Neuronal stem cell (in vitro differentiated cells): ENCODE measurements around the gene PKD1.
"Not testable (repeated sequence)": the region's sequence is repeated elsewhere in the genome, so short reads cannot be mapped to it uniquely, and the experiment has no call there.

Source experiments
- DNase-seq: peaks from one replicate; pipeline ENCODE4 v3.0.0-alpha.2; 2013; ENCODE audit warnings: low spot score
- H2AFZ ChIP-seq: one replicate; pipeline ENCODE4 v1.6.1; 2013; ENCODE audit warnings: mild to moderate bottlenecking, low read length, inconsistent platforms
- H2AK5ac ChIP-seq: 2 replicates; pipeline ENCODE4 v1.6.1; 2013; ENCODE audit warnings: low read depth, mild to moderate bottlenecking, inconsistent platforms, low read length, moderate library complexity, mixed read lengths
- H2BK120ac ChIP-seq: 2 replicates; pipeline ENCODE4 v1.6.1; 2013; ENCODE audit warnings: low read depth, mild to moderate bottlenecking, inconsistent platforms, low read length, moderate library complexity, mixed read lengths
- H2BK12ac ChIP-seq: one replicate; pipeline ENCODE4 v1.6.1; 2013; ENCODE audit warnings: low read length, inconsistent platforms
- H2BK15ac ChIP-seq: 2 replicates; pipeline ENCODE4 v1.6.1; 2013; ENCODE audit warnings: mild to moderate bottlenecking, low read length, inconsistent platforms, mixed read lengths
- H2BK5ac ChIP-seq: one replicate; pipeline ENCODE4 v1.6.1; 2013; ENCODE audit warnings: inconsistent platforms, mild to moderate bottlenecking, low read length, moderate library complexity
- H3K14ac ChIP-seq: one replicate; pipeline ENCODE4 v1.6.1; 2013; ENCODE audit warnings: low read length, inconsistent platforms
- H3K18ac ChIP-seq: 2 replicates; pipeline ENCODE4 v1.6.1; 2013; ENCODE audit warnings: low read length, inconsistent platforms
- H3K23ac ChIP-seq: 2 replicates; pipeline ENCODE4 v1.6.1; 2013; ENCODE audit warnings: low read depth, mild to moderate bottlenecking, mixed read lengths, low read length, inconsistent platforms; ENCODE audit not compliant: poor library complexity
- H3K27ac ChIP-seq: replicated peaks from 3 replicates; pipeline ENCODE4 v1.5.1; 2013; ENCODE audit warnings: low read length, inconsistent platforms
- H3K27me3 ChIP-seq, 3 experiments: 2 replicates each; pipeline ENCODE4 v1.6.1; 2013; ENCODE audit warnings: low read length in 3 of 3, mild to moderate bottlenecking in 2 of 3, inconsistent platforms in 1 of 3, low read depth in 1 of 3, mixed read lengths in 1 of 3, moderate library complexity in 1 of 3; ENCODE audit not compliant: control insufficient read depth in 3 of 3, insufficient read depth in 3 of 3
- H3K36me3 ChIP-seq, 2 donors: replicated peaks in 1 of 2; 2 replicates each; pipeline ENCODE4 v1.6.1; 2013; ENCODE audit warnings: low read length in 2 of 2; ENCODE audit not compliant: control insufficient read depth in 2 of 2, insufficient read depth in 2 of 2
- H3K4ac ChIP-seq: 2 replicates; pipeline ENCODE4 v1.6.1; 2013; ENCODE audit warnings: inconsistent platforms, mild to moderate bottlenecking, low read length, moderate library complexity
- H3K4me1 ChIP-seq, 2 donors: 1 replicate in 1 of 2; 2 replicates in 1 of 2; pipeline ENCODE4 v1.6.1; 2013; ENCODE audit warnings: low read length in 2 of 2, low read depth in 1 of 2; ENCODE audit not compliant: control insufficient read depth in 2 of 2, insufficient read depth in 1 of 2
- H3K4me2 ChIP-seq: one replicate; pipeline ENCODE4 v1.6.1; 2013; ENCODE audit warnings: mild to moderate bottlenecking, low read length, inconsistent platforms; ENCODE audit not compliant: insufficient read depth, poor library complexity, severe bottlenecking
- H3K4me3 ChIP-seq, 2 donors: 2 replicates each; pipeline ENCODE4 v1.5.1; 2013; ENCODE audit warnings: low read length in 2 of 2, mild to moderate bottlenecking in 2 of 2, inconsistent platforms in 1 of 2, moderate library complexity in 1 of 2
- H3K79me1 ChIP-seq: one replicate; pipeline ENCODE4 v1.6.1; 2013; ENCODE audit warnings: low read depth, mild to moderate bottlenecking, inconsistent platforms, low read length, moderate library complexity
- H3K9ac ChIP-seq: one replicate; pipeline ENCODE4 v1.6.1; 2013; ENCODE audit warnings: mild to moderate bottlenecking, low read depth, low read length, inconsistent platforms; ENCODE audit not compliant: poor library complexity
- H3K9me3 ChIP-seq, 2 donors: replicated peaks in 1 of 2; 2 replicates each; pipeline versions ENCODE3 to v1.6.1; 2013; ENCODE audit warnings: low read length in 2 of 2, mild to moderate bottlenecking in 2 of 2, inconsistent platforms in 1 of 2, low read depth in 1 of 2, mixed read lengths in 1 of 2, moderate library complexity in 1 of 2; ENCODE audit not compliant: control insufficient read depth in 2 of 2, insufficient read depth in 1 of 2
- H4K8ac ChIP-seq: one replicate; pipeline ENCODE4 v1.6.1; 2013; ENCODE audit warnings: low read depth, mild to moderate bottlenecking, inconsistent platforms, low read length, moderate library complexity
- H4K91ac ChIP-seq: one replicate; pipeline ENCODE4 v1.6.1; 2013; ENCODE audit warnings: low read length, low read depth, mild to moderate bottlenecking, inconsistent platforms; ENCODE audit not compliant: poor library complexity
- WGBS, 2 donors: extraction: QIAGEN DNeasy Blood & Tissue Kit; methylation state at CpG; one replicate each; pipeline ENCODE4 v1.1.7; 2013; ENCODE audit warnings: missing lambda C conversion rate in 2 of 2, mixed read lengths in 1 of 2; ENCODE audit not compliant: insufficient read length in 2 of 2, insufficient replicate concordance in 1 of 2; ENCODE audit errors: extremely low coverage in 2 of 2; 5-methylcytosine and 5-hydroxymethylcytosine counted together

Gene PKD1

GRCh38 chr16:2097689-2098088 lies 38.0 kb downstream of the PKD1 start:
- not testable (repeated sequence) for H4K8ac ChIP-seq, H2BK120ac ChIP-seq, H3K9me3 ChIP-seq, H2AK5ac ChIP-seq, H2BK5ac ChIP-seq, H3K79me1 ChIP-seq, DNase-seq, H3K27ac ChIP-seq, H4K91ac ChIP-seq, H3K27me3 ChIP-seq, H3K18ac ChIP-seq, H3K4me1 ChIP-seq, H3K4me2 ChIP-seq, H3K14ac ChIP-seq, H3K4ac ChIP-seq, H2BK12ac ChIP-seq, H3K23ac ChIP-seq, H2BK15ac ChIP-seq, H3K9ac ChIP-seq, H2AFZ ChIP-seq, H3K4me3 ChIP-seq
- WGBS, 2 donors, result no CpG with 5 or more reads among the region's 14 CpGs
- peaks cover 21 to 69% of the 10 kb centered on the region in 2 donors for H3K36me3 ChIP-seq

DNA sequence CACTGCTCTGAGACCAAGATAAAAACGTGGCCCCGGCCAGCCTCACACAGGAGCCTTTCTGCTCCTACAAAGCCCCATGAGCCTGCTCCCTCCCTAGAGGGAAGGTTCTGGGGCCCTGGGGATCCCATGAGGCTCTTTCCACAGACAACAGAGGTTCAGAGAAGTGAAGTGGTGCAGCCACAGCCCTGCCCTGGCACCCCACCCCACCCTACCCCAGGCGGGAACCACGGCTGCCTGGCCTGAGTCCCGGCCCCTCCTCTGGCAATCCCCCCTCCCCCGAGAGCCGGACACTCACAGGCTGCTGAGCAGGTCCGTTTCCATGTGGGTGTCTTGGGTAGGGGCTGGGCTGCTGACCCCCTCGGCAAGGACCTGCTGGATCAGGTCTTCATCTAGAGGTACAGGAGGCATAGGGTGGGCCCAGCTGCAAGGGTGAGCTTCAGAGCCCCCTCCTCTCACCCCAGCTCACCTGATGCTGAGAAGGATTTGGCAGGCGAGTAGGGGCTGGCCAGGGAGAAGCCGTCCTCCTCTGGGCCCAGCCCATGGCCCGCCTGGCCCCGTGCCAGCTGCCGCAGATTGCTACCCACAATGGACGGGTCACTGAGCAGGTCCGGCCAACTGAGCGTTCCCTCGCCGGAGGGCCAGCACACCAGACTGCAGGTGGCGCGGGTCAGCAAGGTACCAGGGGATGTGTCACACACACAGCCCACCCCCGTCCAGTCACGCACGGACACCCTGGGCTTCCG lies 38.7 kb downstream of the PKD1 start:
- Histone ChIP-seq H3K4ac (no peak overlapping the region), H3K9ac (peak overlapping the region; percentile 0), H2BK120ac (no peak overlapping the region), H3K27ac (no peak overlapping the region), H3K18ac (no peak overlapping the region), H3K79me1 (peaks cover 8% of the 10 kb centered on the region), H4K8ac (peak overlapping the region; percentile 3), H3K4me2 (no peak overlapping the region), H2BK5ac (no peak overlapping the region), H2BK15ac (no peak overlapping the region), H3K36me3 (peaks cover 19 to 71% of the 10 kb centered on the region in 2 donors), H3K9me3 (no peaks in the 10 kb centered on the region), H2AFZ (no peak overlapping the region), H3K23ac (no peak overlapping the region), H3K4me3 (no peak overlapping the region), H3K27me3 (no peaks in the 10 kb centered on the region), H4K91ac (no peak overlapping the region), H3K14ac (no peak overlapping the region), H3K4me1 (peaks cover 0 to 7% of the 10 kb centered on the region in 2 donors), H2AK5ac (no peak overlapping the region), H2BK12ac (no peak overlapping the region)
- DNase-seq, result no peak
- WGBS, 2 donors, result no CpG with 5 or more reads among the region's 25 CpGs

DNA sequence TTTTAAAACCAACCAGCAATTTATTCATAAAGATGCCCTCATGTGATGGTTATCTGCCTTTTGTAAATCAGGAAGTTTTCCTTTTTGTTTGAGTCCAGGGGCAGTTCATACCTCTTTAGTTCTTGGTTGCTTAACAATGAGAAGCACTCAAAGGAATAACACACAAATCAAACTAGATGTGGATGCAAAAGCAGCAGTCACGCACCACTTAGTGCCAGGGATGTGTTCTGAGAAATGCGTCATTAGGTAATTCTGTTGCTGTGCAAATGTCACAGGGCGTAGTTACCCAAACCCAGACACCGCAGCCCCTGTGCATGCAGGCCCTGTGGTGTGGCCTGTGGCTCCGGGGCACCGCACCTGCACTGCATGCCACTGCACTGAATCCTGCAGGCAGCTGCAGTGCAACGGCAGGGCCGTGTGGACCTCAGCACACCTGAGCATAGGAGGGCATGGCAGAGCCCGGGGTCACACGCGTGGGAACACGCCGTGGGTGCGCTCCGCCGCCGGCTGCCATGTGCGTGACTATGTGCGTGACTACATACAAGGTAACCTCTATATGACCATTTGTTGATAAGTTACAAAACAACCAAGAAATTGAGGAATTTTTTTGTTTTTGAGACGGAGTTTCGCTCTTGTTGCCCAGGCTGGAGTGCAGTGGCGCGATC lies 39.6 kb downstream of the PKD1 start:
- Histone ChIP-seq H2BK120ac (no peak overlapping the region), H2BK12ac (no peak overlapping the region), H3K4me3 (peak overlapping the region in 1 of 2 donors; percentile 13), H3K27ac (no peak overlapping the region), H2BK5ac (no peak overlapping the region), H4K8ac (peak overlapping the region; percentile 19), H3K9ac (no peak overlapping the region), H2BK15ac (no peak overlapping the region), H3K79me1 (peaks cover 11% of the 10 kb centered on the region), H3K4me2 (no peak overlapping the region), H3K9me3 (no peaks in the 10 kb centered on the region), H4K91ac (no peak overlapping the region), H3K27me3 (no peaks in the 10 kb centered on the region), H3K4me1 (peaks cover 0 to 14% of the 10 kb centered on the region in 2 donors), H3K36me3 (peaks cover 19 to 74% of the 10 kb centered on the region in 2 donors), H3K18ac (no peak overlapping the region), H2AK5ac (no peak overlapping the region), H2AFZ (no peak overlapping the region), H3K14ac (no peak overlapping the region), H3K23ac (no peak overlapping the region), H3K4ac (no peak overlapping the region)
- WGBS, 2 donors, result no CpG with 5 or more reads among the region's 23 CpGs
- DNase-seq, result no peak

DNA sequence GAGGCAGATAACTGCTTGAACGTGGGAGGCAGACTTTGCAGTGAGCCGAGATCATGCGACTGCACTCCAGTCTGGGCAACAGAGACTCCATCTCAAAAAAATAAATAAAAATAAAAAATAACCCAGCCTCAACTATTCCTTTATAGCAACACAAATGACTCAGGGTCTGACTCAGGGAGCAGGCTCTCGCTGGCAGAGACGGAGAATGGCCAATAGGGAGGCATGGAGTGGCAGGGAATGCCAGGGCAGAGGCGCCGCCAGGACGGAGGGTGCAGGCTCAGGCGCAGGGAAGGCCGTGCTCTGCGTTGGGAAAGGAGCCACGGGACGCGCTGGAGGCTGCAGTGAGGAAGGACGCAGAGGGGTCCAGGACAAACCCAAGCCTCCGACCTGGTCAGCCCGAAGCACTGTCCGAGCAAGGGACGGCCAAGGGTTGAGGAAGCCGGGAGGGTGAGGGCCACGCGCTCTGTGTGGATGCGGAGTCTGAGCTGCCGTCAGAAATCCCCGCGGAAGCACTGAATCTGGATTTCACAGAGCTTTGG lies 40.3 kb downstream of the PKD1 start:
- H3K14ac ChIP-seq, result no peak overlapping the region
- no peak for DNase-seq
- H4K91ac ChIP-seq, result no peak overlapping the region
- no peak overlapping the region for H3K23ac ChIP-seq
- H3K36me3 ChIP-seq, result peaks cover 20 to 75% of the 10 kb centered on the region in 2 donors
- peaks cover 0 to 16% of the 10 kb centered on the region in 2 donors for H3K4me1 ChIP-seq
- no peak overlapping the region for H2BK5ac ChIP-seq
- H3K18ac ChIP-seq, result no peak overlapping the region
- H3K4me3 ChIP-seq, result peak overlapping the region in 1 of 2 donors; percentile 43
- no peak overlapping the region for H2BK12ac ChIP-seq
- H3K27me3 ChIP-seq, result no peaks in the 10 kb centered on the region
- H2AK5ac ChIP-seq, result no peak overlapping the region
- no peak overlapping the region for H4K8ac ChIP-seq
- no peak overlapping the region for H3K4ac ChIP-seq
- no CpG with 5 or more reads among the region's 26 CpGs for WGBS, 2 donors
- H3K4me2 ChIP-seq, result no peak overlapping the region
- H3K9ac ChIP-seq, result peak overlapping the region; percentile 60
- no peak overlapping the region for H2AFZ ChIP-seq
- H3K79me1 ChIP-seq, result peaks cover 11% of the 10 kb centered on the region
- H3K9me3 ChIP-seq, result no peaks in the 10 kb centered on the region
- H3K27ac ChIP-seq, result no peak overlapping the region
- H2BK15ac ChIP-seq, result no peak overlapping the region
- H2BK120ac ChIP-seq, result no peak overlapping the region
